Cardiac muscle cell (in vitro differentiated cells and primary cell): ENCODE data around the gene SCPEP1. TPM values are rescaled to one million over a fixed set of nuclear protein-coding genes. Genes with fewer than 3 reads are reported as not detected.

Experiments
- DNase-seq, 2 donors: peaks; one replicate each; pipeline versions ENCODE4 v3.0.0 to v3.0.0-alpha.2; 2010 to 2017; ENCODE audit warnings: low read depth in 1 of 2, low spot score in 1 of 2
- H3K27ac ChIP-seq: fragments of 200-600 bp; sonication (generic); 2 replicates; pipeline ENCODE4 v1.5.1; 2016
- H3K27me3 ChIP-seq: fragments of 200-600 bp; sonication (generic); 2 replicates; pipeline ENCODE4 v1.6.0; 2016; ENCODE audit warnings: control low read depth
- H3K36me3 ChIP-seq: fragments of 200-600 bp; sonication (generic); 2 replicates; pipeline ENCODE4 v1.5.1; 2016; ENCODE audit warnings: control low read depth
- H3K4me1 ChIP-seq: fragments of 200-600 bp; sonication (generic); 2 replicates; pipeline ENCODE4 v1.8.1; 2017; ENCODE audit warnings: low read depth, mild to moderate bottlenecking, mixed run types
- H3K4me3 ChIP-seq: fragments of 200-600 bp; sonication (generic); 2 replicates; pipeline ENCODE4 v1.5.1; 2016; ENCODE audit warnings: mild to moderate bottlenecking
- H3K9me3 ChIP-seq: fragments of 200-600 bp; sonication (generic); 2 replicates; pipeline ENCODE4 v1.5.1; 2017; ENCODE audit warnings: low read depth, mild to moderate bottlenecking, control low read depth
- CTCF ChIP-seq: IDR thresholded peaks from 2 replicates; pipeline ENCODE4 v1.5.1; 2012; ENCODE audit warnings: low read depth, mild to moderate bottlenecking, low read length
- polyA plus RNA-seq: library from polyadenylated mRNA; unstranded; fragments of >200 nt; fragmentation: Nextera tagmentation; extraction: Ambion mirVana; gene quantifications from 2 replicates; pipeline ENCODE4 v1.2.1, GENCODE V29; 2016
- total RNA-seq: library from RNA; depleted of rRNA; stranded (reverse); fragments of >200 nt; gene quantifications from 2 replicates; pipeline ENCODE4 v1.2.3, GENCODE V29; 2016

The SCPEP1 gene
- total and polyA plus RNA-seq, 2 experiments from 2014 or later: 25.9 to 40.2 TPM

DNA sequence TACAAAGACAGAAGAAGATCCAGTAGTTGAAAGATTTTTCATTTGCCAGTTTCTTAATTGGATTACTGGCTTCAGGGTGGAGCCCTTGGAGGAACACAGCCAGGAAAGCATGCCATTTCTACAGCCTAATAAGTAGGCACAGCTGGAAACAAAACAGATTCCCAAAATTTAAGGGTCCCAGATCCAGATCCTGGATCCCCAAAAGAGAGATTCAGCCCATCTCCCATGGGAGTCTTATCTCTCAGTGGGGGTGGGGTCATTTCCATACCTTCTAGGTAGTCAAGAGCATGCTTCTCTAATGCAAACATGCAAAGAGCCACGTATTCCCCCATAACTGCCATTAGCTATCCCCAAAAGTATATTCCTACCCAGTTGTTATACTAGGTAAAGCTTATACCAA, 49.9 kb downstream of the SCPEP1 start:
- Histone ChIP-seq H3K4me1 (peaks cover 8% of the 10 kb centered on the region), H3K9me3 (no peaks in the 10 kb centered on the region), H3K27ac (no peak overlapping the region), H3K36me3 (no peaks in the 10 kb centered on the region), H3K27me3 (no peaks in the 10 kb centered on the region), H3K4me3 (no peak overlapping the region)
- no peak for TF ChIP-seq CTCF
- no peak for DNase-seq

GRCh38 chr17:57032343-57032742, 54.4 kb downstream of the SCPEP1 start:
- H3K9me3 ChIP-seq: no peaks in the 10 kb centered on the region
- H3K36me3 ChIP-seq: no peaks in the 10 kb centered on the region
- no peak for DNase-seq
- no peak for TF ChIP-seq CTCF
- H3K27ac ChIP-seq: peak overlapping the region; percentile 94
- peaks cover 26% of the 10 kb centered on the region for H3K4me1 ChIP-seq
- H3K27me3 ChIP-seq: no peaks in the 10 kb centered on the region
- no peak overlapping the region for H3K4me3 ChIP-seq

GRCh38 chr17:57033296-57033695, 55.4 kb downstream of the SCPEP1 start:
- Histone ChIP-seq H3K4me1 (peaks cover 26% of the 10 kb centered on the region), H3K27ac (peak overlapping the region; percentile 94), H3K9me3 (no peaks in the 10 kb centered on the region), H3K27me3 (no peaks in the 10 kb centered on the region), H3K36me3 (no peaks in the 10 kb centered on the region), H3K4me3 (no peak overlapping the region)
- peak in 1 of 2 donors; percentile 65 for DNase-seq
- TF ChIP-seq CTCF: no peak

DNA sequence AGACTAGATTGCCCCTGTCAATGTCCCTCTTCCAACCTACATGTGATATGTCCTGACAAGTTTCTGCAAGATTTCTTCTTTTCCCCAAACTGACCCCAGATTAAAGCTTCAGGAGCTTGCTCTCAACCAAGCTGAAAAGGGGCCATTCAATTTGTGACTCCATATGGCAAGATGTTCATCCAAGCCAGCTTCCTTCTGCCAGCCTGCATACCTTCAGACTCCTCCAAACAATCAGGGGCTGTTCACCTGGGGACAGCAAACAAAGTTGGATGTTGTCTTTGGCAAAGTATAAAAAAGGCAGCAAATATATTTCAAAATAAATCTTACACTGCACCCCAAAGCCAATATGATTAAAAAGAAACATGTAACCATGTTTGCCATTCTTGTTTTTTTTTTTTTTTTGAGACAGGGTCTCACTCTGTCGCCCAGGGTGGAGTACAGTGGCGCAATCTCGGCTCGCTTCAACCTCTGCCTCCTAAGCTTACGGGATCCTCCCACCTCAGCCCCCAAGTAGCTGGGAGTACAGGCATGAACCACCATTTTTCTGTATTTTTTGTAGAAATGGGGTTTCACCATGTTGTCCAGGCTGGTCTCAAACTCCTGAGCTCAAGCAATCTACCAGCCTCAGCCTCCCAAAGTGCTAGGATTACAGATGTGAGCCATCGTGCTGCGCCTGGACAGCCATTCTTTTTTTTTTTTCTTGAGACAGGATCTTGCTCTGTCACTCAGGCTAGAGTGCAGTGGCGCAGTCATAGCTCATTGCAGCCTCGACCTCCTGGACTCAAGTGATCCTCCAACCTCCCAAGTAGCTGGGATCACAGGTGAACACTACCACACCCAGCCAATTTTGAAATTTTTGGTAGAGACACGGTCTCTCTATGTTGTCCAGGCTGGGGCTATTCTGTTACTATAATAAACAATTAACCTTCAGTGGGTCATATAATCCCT, 57.1 kb downstream of the SCPEP1 start:
- Histone ChIP-seq H3K27ac (no peak overlapping the region), H3K9me3 (no peaks in the 10 kb centered on the region), H3K36me3 (no peaks in the 10 kb centered on the region), H3K4me1 (peaks cover 26% of the 10 kb centered on the region), H3K27me3 (no peaks in the 10 kb centered on the region), H3K4me3 (no peak overlapping the region)
- no peak for TF ChIP-seq CTCF
- no peak for DNase-seq

DNA sequence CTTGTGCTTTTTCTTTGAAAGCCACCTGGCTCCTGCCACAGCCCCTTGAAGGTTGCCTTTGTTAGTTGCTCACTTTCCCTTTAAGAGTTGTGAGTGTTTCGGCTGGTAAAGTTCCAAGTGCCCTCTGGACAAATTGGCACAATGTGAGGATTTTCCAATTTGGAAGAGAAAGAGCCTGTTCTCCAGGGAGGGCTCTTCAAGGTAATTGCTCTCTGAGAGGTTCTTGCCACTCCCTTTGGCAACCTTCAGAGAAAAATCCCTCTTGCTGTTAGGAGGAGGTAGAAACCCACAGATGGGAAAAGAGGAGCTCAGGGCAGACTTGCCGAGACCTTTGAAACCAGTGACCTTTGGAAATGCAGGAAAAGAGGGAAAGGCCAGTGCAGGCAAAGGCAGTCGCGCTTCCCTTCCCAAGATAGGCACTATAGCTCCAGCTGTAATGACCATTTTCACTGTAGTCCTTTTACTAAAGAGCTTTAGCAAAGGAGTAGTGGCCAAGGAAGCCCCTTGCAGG, 58.1 kb downstream of the SCPEP1 start:
- TF ChIP-seq CTCF: no peak
- H3K9me3 ChIP-seq: no peaks in the 10 kb centered on the region
- DNase-seq: no peak
- no peak overlapping the region for H3K27ac ChIP-seq
- H3K4me1 ChIP-seq: peaks cover 26% of the 10 kb centered on the region
- no peaks in the 10 kb centered on the region for H3K27me3 ChIP-seq
- no peaks in the 10 kb centered on the region for H3K36me3 ChIP-seq
- no peak overlapping the region for H3K4me3 ChIP-seq
